Suprapubic skin (tissue), 4 donors: ENCODE data around the gene KRT9.

ENCODE experiments used
- CTCF ChIP-seq, 2 donors: fragments of 200-600 bp in 1 of 2; fragments of 450-650 bp in 1 of 2; sonication (generic) in 1 of 2; IDR thresholded peaks; one replicate each; pipeline ENCODE4 v1.5.1; 2016 to 2019; ENCODE audit warnings: antibody characterized with exemption in 2 of 2, mild to moderate bottlenecking in 1 of 2, moderate library complexity in 1 of 2
- EP300 ChIP-seq: sonication (generic); formaldehyde crosslinking; IDR thresholded peaks from one replicate; pipeline ENCODE4 v1.6.1; 2017; ENCODE audit warnings: antibody characterized with exemption
- POLR2AphosphoS5 ChIP-seq, 3 donors: sonication (generic); formaldehyde crosslinking; IDR thresholded peaks; one replicate each; pipeline ENCODE4 v1.6.1; 2017; ENCODE audit warnings: antibody characterized with exemption in 3 of 3

DNA sequence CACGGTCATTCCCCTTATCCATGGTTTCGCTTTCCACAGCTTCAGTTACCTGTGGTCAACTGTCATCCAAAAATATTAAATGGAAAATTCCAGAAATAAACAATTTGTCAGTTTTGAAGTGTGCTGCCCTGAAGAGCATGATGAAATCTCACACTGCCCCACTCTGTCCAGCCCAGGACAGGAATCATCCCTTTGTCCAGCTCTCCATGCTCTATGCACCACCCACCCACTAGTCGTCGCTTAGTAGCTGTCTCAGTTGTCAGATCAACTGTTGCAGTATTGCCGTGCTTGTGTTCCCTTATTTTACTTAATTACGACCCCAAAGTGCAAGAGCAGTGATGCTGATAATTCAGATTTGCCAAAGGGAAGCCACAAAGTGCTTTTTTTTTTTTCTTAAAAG lies 10.3 kb downstream of the KRT9 start:
- no peak for TF ChIP-seq POLR2AphosphoS5 (IDR thresholded peaks at IDR 0.05)
- no peak for TF ChIP-seq EP300
- TF ChIP-seq CTCF (IDR thresholded peaks at IDR 0.05) = no peak
